Calu3 (cell line): ENCODE measurements around the gene HEYL. TPM values are rescaled to one million over a fixed set of nuclear protein-coding genes. Genes with fewer than 3 reads are reported as not detected.

Experiments used
- BruUV-seq: library from RNA; stranded (reverse); fragments of 400-500 nt; replicated peaks from 2 replicates; lab custom pipeline; 2021; lab: Mats Ljungman, UMichigan
- CTCF ChIA-PET: fragments of 300-600 bp; sonication (Branson Sonifier 250); formaldehyde crosslinking; loops from one replicate; lab custom pipeline; 2022; ENCODE audit warnings: antibody characterized with exemption; lab: Charles Lee
- DNase-seq: peaks from one replicate; pipeline ENCODE4 v3.0.0; 2022
- H3K27ac Mint-ChIP-seq: one replicate; pipeline ENCODE4 v1.8.0; 2022; ENCODE audit warnings: mixed read lengths; ENCODE audit not compliant: unreplicated experiment
- H3K27me3 Mint-ChIP-seq: one replicate; pipeline ENCODE4 v1.8.0; 2022; ENCODE audit warnings: mixed read lengths; ENCODE audit not compliant: unreplicated experiment
- H3K36me3 Mint-ChIP-seq: one replicate; pipeline ENCODE4 v1.8.0; 2022; ENCODE audit warnings: mild to moderate bottlenecking, moderate library complexity, mixed read lengths; ENCODE audit not compliant: insufficient read depth, unreplicated experiment
- H3K4me1 Mint-ChIP-seq: one replicate; pipeline ENCODE4 v1.8.0; 2022; ENCODE audit warnings: mild to moderate bottlenecking, low read depth, mixed read lengths; ENCODE audit not compliant: unreplicated experiment
- H3K4me3 Mint-ChIP-seq: one replicate; pipeline ENCODE4 v1.8.0; 2022; ENCODE audit warnings: mild to moderate bottlenecking, low read depth, moderate library complexity, mixed read lengths; ENCODE audit not compliant: unreplicated experiment
- H3K9me3 Mint-ChIP-seq: one replicate; pipeline ENCODE4 v1.8.0; 2022; ENCODE audit warnings: low read depth, mixed read lengths; ENCODE audit not compliant: unreplicated experiment
- intact Hi-C: fragments of 100-400 bp; cut with micrococcal nuclease; formaldehyde crosslinking; loops from one replicate; pipeline ENCODE4 v1.10.0; 2022; ENCODE audit not compliant: unreplicated experiment
- total RNA-seq: library from RNA; stranded (reverse); gene quantifications from 2 replicates; pipeline ENCODE4 v1.2.3, GENCODE V29; 2022
- TF ChIP-seq, protein P1 (sequence below): fragments of 200-600 bp; IDR thresholded peaks from one replicate; pipeline ENCODE4 v1.8.0; 2022; ENCODE audit warnings: antibody characterized with exemption; ENCODE audit not compliant: unreplicated experiment

The HEYL gene
- total RNA-seq, 1 experiment from 2014 or later: 0.09 TPM

DNA sequence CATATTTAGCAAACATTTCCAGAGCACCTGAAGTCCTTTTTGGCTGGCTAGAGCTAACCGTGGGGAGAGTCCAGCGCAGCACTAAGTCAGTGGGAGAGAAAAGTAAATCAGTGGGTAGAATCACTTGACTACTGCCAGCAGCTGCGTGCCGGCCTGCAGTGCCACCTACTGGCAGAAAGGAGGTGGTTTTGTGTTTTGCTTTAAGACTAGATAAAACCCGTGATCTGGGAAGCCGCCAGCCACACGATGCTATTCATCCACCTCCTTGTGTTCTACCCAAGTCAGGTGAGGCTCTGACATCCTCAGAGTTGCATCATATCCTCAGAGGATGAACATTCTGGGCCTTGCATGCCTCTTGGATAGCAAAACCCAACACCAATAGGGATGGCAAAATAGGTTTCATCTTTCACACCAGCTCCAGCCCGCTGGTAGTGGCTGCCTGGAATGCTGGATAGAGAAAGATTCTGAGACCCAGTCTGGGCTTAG, 14.1 kb upstream of the HEYL start:
- H3K27me3 Mint-ChIP-seq: peaks cover 58% of the 10 kb centered on the region
- BruUV-seq: no TSS peak
- TF ChIP-seq, protein P1, sequence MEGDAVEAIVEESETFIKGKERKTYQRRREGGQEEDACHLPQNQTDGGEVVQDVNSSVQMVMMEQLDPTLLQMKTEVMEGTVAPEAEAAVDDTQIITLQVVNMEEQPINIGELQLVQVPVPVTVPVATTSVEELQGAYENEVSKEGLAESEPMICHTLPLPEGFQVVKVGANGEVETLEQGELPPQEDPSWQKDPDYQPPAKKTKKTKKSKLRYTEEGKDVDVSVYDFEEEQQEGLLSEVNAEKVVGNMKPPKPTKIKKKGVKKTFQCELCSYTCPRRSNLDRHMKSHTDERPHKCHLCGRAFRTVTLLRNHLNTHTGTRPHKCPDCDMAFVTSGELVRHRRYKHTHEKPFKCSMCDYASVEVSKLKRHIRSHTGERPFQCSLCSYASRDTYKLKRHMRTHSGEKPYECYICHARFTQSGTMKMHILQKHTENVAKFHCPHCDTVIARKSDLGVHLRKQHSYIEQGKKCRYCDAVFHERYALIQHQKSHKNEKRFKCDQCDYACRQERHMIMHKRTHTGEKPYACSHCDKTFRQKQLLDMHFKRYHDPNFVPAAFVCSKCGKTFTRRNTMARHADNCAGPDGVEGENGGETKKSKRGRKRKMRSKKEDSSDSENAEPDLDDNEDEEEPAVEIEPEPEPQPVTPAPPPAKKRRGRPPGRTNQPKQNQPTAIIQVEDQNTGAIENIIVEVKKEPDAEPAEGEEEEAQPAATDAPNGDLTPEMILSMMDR: peak; percentile 90
- CTCF ChIA-PET: interaction anchor here (0.9 to 1.7 kb wide), 3 partner anchors 9 to 47 kb away, joined by 3 to 12 read pairs (median 3); no protein-coding TSS in a partner anchor
- peak; percentile 70 for DNase-seq
- intact Hi-C loops: loop anchor here (1.0 kb wide), 1 partner anchor 47 kb away; no protein-coding TSS in a partner anchor
- no peak overlapping the region for H3K4me3 Mint-ChIP-seq
- no peaks in the 10 kb centered on the region for H3K4me1 Mint-ChIP-seq
- no peaks in the 10 kb centered on the region for H3K9me3 Mint-ChIP-seq
- no peak overlapping the region for H3K27ac Mint-ChIP-seq
- no peaks in the 10 kb centered on the region for H3K36me3 Mint-ChIP-seq

DNA sequence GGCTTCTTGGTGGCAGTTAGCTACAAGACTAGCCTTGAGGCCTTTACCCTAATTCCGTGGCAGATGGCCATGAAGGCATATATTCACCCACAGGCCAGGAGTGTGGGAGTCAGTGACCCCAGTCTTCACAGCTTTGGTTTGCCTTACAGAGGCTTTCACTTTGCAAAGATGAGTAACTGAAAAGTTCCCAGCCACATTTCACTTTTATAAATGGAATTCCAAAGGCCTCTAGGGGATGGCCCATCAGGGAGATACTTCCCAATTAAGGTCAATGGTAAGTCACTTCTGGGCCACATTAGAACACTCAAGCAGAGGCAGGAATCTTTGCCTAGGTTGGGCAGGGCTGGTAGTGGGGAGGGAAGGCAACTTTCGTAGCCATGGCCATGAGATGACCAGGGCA, 13.1 kb upstream of the HEYL start:
- DNase-seq: no peak
- H3K27me3 Mint-ChIP-seq: peaks cover 58% of the 10 kb centered on the region
- TF ChIP-seq, protein P1: no peak
- no peaks in the 10 kb centered on the region for H3K36me3 Mint-ChIP-seq
- no peak overlapping the region for H3K4me3 Mint-ChIP-seq
- no TSS peak for BruUV-seq
- CTCF ChIA-PET: interaction anchor here (1.7 kb wide), 1 partner anchor 46 kb away, joined by 12 read pairs; no protein-coding TSS in a partner anchor
- intact Hi-C loops: no loop called here
- H3K4me1 Mint-ChIP-seq: no peaks in the 10 kb centered on the region
- no peaks in the 10 kb centered on the region for H3K9me3 Mint-ChIP-seq
- no peak overlapping the region for H3K27ac Mint-ChIP-seq

DNA sequence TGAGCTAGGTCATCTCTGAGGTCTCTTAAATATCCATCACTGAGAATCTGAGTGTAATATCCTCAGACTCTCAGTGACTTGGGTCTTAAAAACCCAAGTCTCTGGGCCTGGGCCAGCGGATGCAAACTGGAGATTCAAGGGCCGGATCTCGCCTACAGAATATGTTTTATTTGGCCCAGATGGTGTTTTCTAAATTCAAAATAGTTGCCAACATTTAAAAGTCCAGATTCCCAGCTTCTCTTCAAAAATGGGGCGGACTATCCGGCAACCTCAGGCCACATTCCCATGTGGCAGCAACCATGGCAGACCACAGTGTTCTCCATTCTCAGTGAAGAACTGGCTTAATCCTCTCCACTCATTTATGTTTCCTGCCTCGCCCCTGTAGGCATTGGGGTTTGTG, 12.7 kb upstream of the HEYL start:
- intact Hi-C loops: no loop called here
- Mint-ChIP-seq H3K36me3 (no peaks in the 10 kb centered on the region), H3K9me3 (no peaks in the 10 kb centered on the region), H3K4me1 (no peaks in the 10 kb centered on the region), H3K27me3 (peaks cover 58% of the 10 kb centered on the region), H3K27ac (no peak overlapping the region), H3K4me3 (no peak overlapping the region)
- BruUV-seq: no TSS peak
- CTCF ChIA-PET: interaction anchor here (0.6 kb wide), 1 partner anchor 43 kb away, joined by 6 read pairs; no protein-coding TSS in a partner anchor
- TF ChIP-seq, protein P1: no peak
- no peak for DNase-seq

DNA sequence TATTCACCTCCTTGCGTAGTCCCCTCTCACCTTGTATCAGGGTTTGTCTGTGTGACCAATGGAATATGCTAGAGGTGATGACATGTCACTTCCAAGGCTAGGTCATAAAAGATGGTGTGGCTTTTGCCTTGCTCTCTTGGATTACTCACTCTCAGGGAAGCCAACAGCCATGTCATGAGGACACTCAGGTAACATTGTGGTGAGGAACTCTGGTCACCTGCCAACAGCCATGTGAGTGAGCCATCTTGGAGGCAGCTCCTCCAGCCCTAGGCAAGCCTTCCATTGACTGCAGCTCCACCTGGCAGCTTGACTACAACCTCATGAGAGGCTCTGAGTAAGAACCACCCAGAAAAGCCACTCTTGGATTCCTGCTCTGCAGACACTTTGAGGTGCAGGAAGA, 11.0 kb upstream of the HEYL start:
- H3K27me3 Mint-ChIP-seq: peaks cover 67% of the 10 kb centered on the region
- CTCF ChIA-PET: no interaction called here
- BruUV-seq: no TSS peak
- intact Hi-C loops: no loop called here
- no peak for DNase-seq
- TF ChIP-seq, protein P1: no peak
- H3K36me3 Mint-ChIP-seq: no peaks in the 10 kb centered on the region
- no peaks in the 10 kb centered on the region for H3K4me1 Mint-ChIP-seq
- H3K9me3 Mint-ChIP-seq: no peaks in the 10 kb centered on the region
- H3K27ac Mint-ChIP-seq: no peak overlapping the region
- no peak overlapping the region for H3K4me3 Mint-ChIP-seq
